ENCODE measurements around the gene WDFY2. TPM values are rescaled to one million over a fixed set of nuclear protein-coding genes. Genes with fewer than 3 reads are reported as not detected.
A peak's percentile ranks its signal among the peaks of the same experiment; 100 is the strongest.

The WDFY2 gene
- total and polyA plus RNA-seq, 10 of the 15 experiments (the other 5 are each of a cell fraction or from before 2014, with no cell fraction given): 2.1 to 13.0 (median 8.1) TPM

DNA sequence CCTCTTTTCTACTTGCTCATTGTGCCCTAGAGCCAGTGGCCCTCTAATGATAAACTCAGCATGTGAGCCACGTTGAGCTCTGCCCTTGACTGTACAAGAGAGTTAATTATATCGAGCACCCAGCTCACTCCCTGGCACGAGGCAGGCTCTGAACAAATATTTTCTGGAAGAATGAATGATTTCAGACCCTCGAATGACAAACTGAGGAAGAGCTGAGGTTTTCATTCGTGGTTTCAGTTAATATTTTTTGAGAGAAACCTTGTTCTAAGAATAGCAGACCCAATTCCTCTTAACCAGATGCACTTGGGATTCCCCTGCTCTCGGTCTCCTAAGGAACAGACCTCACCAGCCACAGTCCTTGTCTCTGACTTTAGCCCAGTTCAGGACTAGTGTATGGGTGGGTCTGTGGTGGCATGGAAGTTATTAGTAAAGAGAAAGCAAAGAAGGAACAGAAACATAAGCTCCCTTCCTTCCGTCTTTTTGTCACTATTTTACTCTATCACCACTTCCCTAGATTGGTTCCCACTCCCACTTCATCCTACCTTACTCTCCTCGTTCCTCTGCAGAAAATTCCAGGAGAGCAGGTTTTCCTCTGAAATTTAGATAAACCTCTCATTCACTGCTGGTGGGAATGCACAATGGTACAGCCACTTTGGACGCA is 22.1 kb upstream of the WDFY2 start:
- WGBS (ENCODE audit: insufficient coverage, insufficient replicate concordance, low lambda C conversion rate, missing lambda C conversion rate): 5% methylated on average over 9 of the region's 9 CpGs
- Histone ChIP-seq H3K36me3 (ENCODE audit: control insufficient read depth in 2 of 2, insufficient read depth in 2 of 2, low read length in 1 of 2) (no peaks in the 10 kb centered on the region), H3K27me3 (replicated peaks in 1 of 2; ENCODE audit: control insufficient read depth in 2 of 2, insufficient read depth in 2 of 2, low read length in 1 of 2) (no peaks in the 10 kb centered on the region), H3K4me1 (ENCODE audit: control insufficient read depth, insufficient read depth, low read length) (peaks cover 31% of the 10 kb centered on the region), H2AFZ (ENCODE audit: control insufficient read depth, low read depth, low read length) (peak overlapping the region; percentile 1; the same call in 1 of the 2 replicates), H3K27ac (ENCODE audit: control insufficient read depth, insufficient read depth) (peak overlapping the region; percentile 55), H3K4me2 (ENCODE audit: control insufficient read depth, insufficient read depth) (peak overlapping the region; percentile 52), H3K79me2 (ENCODE audit: control insufficient read depth, insufficient read depth, low read length) (no peaks in the 10 kb centered on the region), H3K9me3 (replicated peaks; ENCODE audit: control insufficient read depth, insufficient read depth, low read length) (no peaks in the 10 kb centered on the region; the same call in 2 of the 3 replicates), H3K9ac (ENCODE audit: control insufficient read depth, insufficient read depth, low read length) (no peak overlapping the region), H4K20me1 (ENCODE audit: control insufficient read depth, insufficient read depth) (no peaks in the 10 kb centered on the region), H3K4me3 (no peak overlapping the region)
- peak; percentile 70 for DNase-seq (ENCODE audit: low read depth, low spot score)
- BruUV-seq (replicated peaks): no TSS peak
- ChIA-PET CTCF (interaction anchor here (0.6 to 1.3 kb wide), 4 partner anchors 10 to 276 kb away, joined by 3 to 5 read pairs (median 3); no protein-coding TSS in a partner anchor), SMC1A (ENCODE audit: uncharacterized antibody, unreplicated experiment) (interaction anchor here (1.0 to 3.5 kb wide), 7 partner anchors 8 to 116 kb away, joined by 3 to 27 read pairs (median 4); no protein-coding TSS in a partner anchor), POLR2A (interaction anchor here (0.7 to 1.5 kb wide), 4 partner anchors 10 to 109 kb away, joined by 3 to 6 read pairs (median 4); partner anchors contain the start of gene INTS6), RAD21 (ENCODE audit: unreplicated experiment) (interaction anchor here (0.6 to 2.7 kb wide), 7 partner anchors 8 to 235 kb away, joined by 3 to 14 read pairs (median 5); partner anchors contain the start of gene INTS6)
- intact Hi-C loops (cut with micrococcal nuclease; ENCODE audit: unreplicated experiment): loop anchor here (5.0 kb wide), 1 partner anchor 110 kb away; the partner anchor contains the start of gene INTS6
- FAIRE-seq: peak; percentile 23
- in situ Hi-C loops (cut with MboI): no loop called here
- ATAC-seq: peak; percentile 94
- TF ChIP-seq WRNIP1 (IDR thresholded peaks at IDR 0.05; ENCODE audit: borderline replicate concordance, low read depth, low read length) (no peak), NFIC (IDR thresholded peaks at IDR 0.05; ENCODE audit: low read depth, low read length) (peak; percentile 75), ASH2L (IDR thresholded peaks at IDR 0.05; ENCODE audit: borderline replicate concordance, low read depth) (no peak), ZNF274 (IDR thresholded peaks at IDR 0.05; ENCODE audit: insufficient read depth, insufficient read length) (no peak), CREM (IDR thresholded peaks at IDR 0.05; ENCODE audit: low read depth) (no peak), TBL1XR1 (IDR thresholded peaks at IDR 0.05; ENCODE audit: low read depth, low read length) (peak; percentile 57; the same call in 1 of the 2 replicates), MTA2 (IDR thresholded peaks at IDR 0.05; ENCODE audit: low read depth) (peak; percentile 67), SPI1 (IDR thresholded peaks at IDR 0.05; ENCODE audit: borderline replicate concordance, insufficient read depth, low read depth, low read length) (peak; percentile 84), BHLHE40 (IDR thresholded peaks at IDR 0.05; ENCODE audit: borderline replicate concordance in 1 of 2, low read depth in 2 of 2, low read length in 1 of 2) (peak; percentile 19 to 50; a peak in 2 of 4 replicates), BCL11A (IDR thresholded peaks at IDR 0.05; ENCODE audit: low read depth, low read length) (peak; percentile 4; the same call in 1 of the 2 replicates), PML (IDR thresholded peaks at IDR 0.05; ENCODE audit: low read length) (peak; percentile 40; the same call in 1 of the 2 replicates), PAX5 (IDR thresholded peaks at IDR 0.05; ENCODE audit: borderline replicate concordance, low read depth, low read length) (peak; percentile 41; the same call in 1 of the 2 replicates), RELA (IDR thresholded peaks at IDR 0.05; ENCODE audit: borderline replicate concordance, partially characterized antibody) (peak; percentile 40), CEBPB (IDR thresholded peaks at IDR 0.05; ENCODE audit: borderline replicate concordance in 1 of 2, low read depth in 2 of 2, low read length in 2 of 2) (0 out of 4 replicates have a peak, but pooled peaks of 1 of the 2 experiments have one; percentile 17), EED (IDR thresholded peaks at IDR 0.05; ENCODE audit: low read depth) (peak; percentile 96), IRF4 (IDR thresholded peaks at IDR 0.05; ENCODE audit: low read depth, low read length) (peak; percentile 67; the same call in 1 of the 2 replicates)
- TF ChIP-seq, protein P1, sequence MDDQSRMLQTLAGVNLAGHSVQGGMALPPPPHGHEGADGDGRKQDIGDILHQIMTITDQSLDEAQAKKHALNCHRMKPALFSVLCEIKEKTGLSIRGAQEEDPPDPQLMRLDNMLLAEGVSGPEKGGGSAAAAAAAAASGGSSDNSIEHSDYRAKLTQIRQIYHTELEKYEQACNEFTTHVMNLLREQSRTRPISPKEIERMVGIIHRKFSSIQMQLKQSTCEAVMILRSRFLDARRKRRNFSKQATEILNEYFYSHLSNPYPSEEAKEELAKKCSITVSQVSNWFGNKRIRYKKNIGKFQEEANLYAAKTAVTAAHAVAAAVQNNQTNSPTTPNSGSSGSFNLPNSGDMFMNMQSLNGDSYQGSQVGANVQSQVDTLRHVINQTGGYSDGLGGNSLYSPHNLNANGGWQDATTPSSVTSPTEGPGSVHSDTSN (IDR thresholded peaks at IDR 0.05; ENCODE audit: insufficient replicate concordance, low read depth, low read length): no peak
- TF ChIP-seq, protein P2, sequence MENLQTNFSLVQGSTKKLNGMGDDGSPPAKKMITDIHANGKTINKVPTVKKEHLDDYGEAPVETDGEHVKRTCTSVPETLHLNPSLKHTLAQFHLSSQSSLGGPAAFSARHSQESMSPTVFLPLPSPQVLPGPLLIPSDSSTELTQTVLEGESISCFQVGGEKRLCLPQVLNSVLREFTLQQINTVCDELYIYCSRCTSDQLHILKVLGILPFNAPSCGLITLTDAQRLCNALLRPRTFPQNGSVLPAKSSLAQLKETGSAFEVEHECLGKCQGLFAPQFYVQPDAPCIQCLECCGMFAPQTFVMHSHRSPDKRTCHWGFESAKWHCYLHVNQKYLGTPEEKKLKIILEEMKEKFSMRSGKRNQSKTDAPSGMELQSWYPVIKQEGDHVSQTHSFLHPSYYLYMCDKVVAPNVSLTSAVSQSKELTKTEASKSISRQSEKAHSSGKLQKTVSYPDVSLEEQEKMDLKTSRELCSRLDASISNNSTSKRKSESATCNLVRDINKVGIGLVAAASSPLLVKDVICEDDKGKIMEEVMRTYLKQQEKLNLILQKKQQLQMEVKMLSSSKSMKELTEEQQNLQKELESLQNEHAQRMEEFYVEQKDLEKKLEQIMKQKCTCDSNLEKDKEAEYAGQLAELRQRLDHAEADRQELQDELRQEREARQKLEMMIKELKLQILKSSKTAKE (IDR thresholded peaks at IDR 0.05; ENCODE audit: low read depth, poor library complexity, severe bottlenecking): peak; percentile 40
- TF ChIP-seq, protein P3, sequence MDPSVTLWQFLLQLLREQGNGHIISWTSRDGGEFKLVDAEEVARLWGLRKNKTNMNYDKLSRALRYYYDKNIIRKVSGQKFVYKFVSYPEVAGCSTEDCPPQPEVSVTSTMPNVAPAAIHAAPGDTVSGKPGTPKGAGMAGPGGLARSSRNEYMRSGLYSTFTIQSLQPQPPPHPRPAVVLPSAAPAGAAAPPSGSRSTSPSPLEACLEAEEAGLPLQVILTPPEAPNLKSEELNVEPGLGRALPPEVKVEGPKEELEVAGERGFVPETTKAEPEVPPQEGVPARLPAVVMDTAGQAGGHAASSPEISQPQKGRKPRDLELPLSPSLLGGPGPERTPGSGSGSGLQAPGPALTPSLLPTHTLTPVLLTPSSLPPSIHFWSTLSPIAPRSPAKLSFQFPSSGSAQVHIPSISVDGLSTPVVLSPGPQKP (IDR thresholded peaks at IDR 0.05; ENCODE audit: low read depth, low read length): no peak

All from GM12878 (cell line).